ENCODE measurements around the gene RNF114. TPM values are rescaled to one million over a fixed set of nuclear protein-coding genes. Genes with fewer than 3 reads are reported as not detected.
A peak's percentile ranks its signal among the peaks of the same experiment; 100 is the strongest.

The RNF114 gene, protein sequence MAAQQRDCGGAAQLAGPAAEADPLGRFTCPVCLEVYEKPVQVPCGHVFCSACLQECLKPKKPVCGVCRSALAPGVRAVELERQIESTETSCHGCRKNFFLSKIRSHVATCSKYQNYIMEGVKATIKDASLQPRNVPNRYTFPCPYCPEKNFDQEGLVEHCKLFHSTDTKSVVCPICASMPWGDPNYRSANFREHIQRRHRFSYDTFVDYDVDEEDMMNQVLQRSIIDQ
- 10 to 100 TPM; 63.0 to 69.7 TPM for total RNA-seq
- polyA plus RNA-seq: 10 to 100 TPM; 37.6 to 57.1 TPM
- long read RNA-seq, donor 1, transcript RNF114-207 (4 exons, 2,006 nt): minor isoform, 8 of 45 reads
- long read RNA-seq, donor 1, transcript RNF114-201 (6 exons, 2,503 nt): major isoform, 24 of 45 reads
- long read RNA-seq, donor 1, partial matches to known transcripts: 9 of 45 reads
- long read RNA-seq, donor 1, other reads (novel, unspliced or antisense): 0 of 45 reads
- long read RNA-seq, donor 2, transcript RNF114-201 (6 exons, 2,503 nt): major isoform, 8 of 20 reads
- long read RNA-seq, donor 2, partial matches to known transcripts: 6 of 20 reads
- long read RNA-seq, donor 2, other reads (novel, unspliced or antisense): 0 of 20 reads
- long read RNA-seq, donor 3, transcript RNF114-201 (6 exons, 2,503 nt): major isoform, 7 of 14 reads
- long read RNA-seq, donor 3, partial matches to known transcripts: 0 of 14 reads
- long read RNA-seq, donor 3, other reads (novel, unspliced or antisense): 0 of 14 reads
- long read RNA-seq, donor 4, transcript RNF114-201 (6 exons, 2,503 nt): major isoform, 11 of 14 reads
- long read RNA-seq, donor 4, partial matches to known transcripts: 0 of 14 reads
- long read RNA-seq, donor 4, other reads (novel, unspliced or antisense): 0 of 14 reads
- long read RNA-seq, donor 5, transcript RNF114-207 (4 exons, 2,006 nt): minor isoform, 5 of 44 reads
- long read RNA-seq, donor 5, transcript RNF114-206 (2 exons, 565 nt): minor isoform, 5 of 44 reads
- long read RNA-seq, donor 5, transcript RNF114-201 (6 exons, 2,503 nt): major isoform, 32 of 44 reads
- long read RNA-seq, donor 5, partial matches to known transcripts: 0 of 44 reads
- long read RNA-seq, donor 5, other reads (novel, unspliced or antisense): 0 of 44 reads

DNA sequence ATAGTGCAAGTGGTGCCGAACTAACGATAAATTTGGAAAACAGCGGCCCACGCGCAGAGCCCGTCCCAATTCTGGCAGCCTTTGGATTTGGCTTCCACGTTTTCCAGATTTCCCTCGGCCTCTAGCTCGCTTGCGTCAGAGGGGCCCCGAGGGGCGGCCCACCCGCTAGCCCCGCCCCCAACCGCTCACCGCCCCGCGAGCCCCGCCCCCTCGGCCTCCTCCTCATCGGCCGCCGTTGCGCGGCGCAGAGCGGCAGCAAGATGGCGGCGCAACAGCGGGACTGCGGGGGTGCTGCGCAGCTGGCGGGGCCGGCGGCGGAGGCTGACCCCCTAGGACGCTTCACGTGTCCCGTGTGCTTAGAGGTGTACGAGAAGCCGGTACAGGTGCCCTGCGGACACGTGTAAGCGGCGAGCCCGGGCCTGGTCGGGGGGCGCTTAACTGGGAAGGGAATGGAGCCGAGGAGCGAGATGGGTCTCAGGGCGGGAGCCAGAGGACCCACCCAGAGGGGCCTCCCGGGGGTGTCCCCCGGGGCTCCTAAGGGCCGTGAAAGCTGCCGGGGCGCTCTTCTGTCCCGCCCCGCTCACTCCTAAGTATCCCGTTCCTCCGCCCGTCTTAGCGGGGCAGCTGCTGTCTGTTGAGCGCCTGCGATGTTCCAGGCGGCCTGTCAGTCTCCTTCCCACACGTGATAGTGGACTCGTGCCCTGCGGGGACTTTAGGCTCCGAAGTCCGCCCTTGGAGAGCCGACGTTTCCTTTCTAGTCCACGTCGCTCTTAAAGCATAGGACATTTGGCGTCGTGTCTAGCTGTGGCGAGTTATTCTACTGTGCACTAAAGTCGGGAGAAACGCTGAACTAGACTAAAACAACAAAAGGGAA, at the start of gene RNF114:
Gene RNF114, plus strand, starts transcription at position 245 of the 874 bp plus-strand sequence. Its CDS starts 16 bp downstream, at position 261.
- peak within 1 kb of the TSS; percentile 70 to 77 for H3K9ac ChIP-seq (ENCODE audit: insufficient read depth in 1 of 2, low read length in 2 of 2)
- ATAC-seq (ENCODE audit: insufficient read depth, low FRiP score) (peak; percentile 94), DNase-seq (peak; percentile 94 to 96 (median 95))
- peaks cover 0 to 10% (median 3%) of the 10 kb centered on the region in 4 donors for H3K36me3 ChIP-seq (ENCODE audit: control insufficient read depth in 4 of 4, insufficient read depth in 4 of 4, low read length in 4 of 4)
- H3K4me1 ChIP-seq (ENCODE audit: control insufficient read depth in 5 of 5, insufficient read depth in 5 of 5, low read length in 5 of 5): peaks cover 10 to 19% (median 13%) of the 10 kb centered on the region in 5 donors
- peak within 1 kb of the TSS; percentile 80 to 95 for H3K27ac ChIP-seq (ENCODE audit: low read depth in 1 of 2, low read length in 1 of 2)
- no peaks in the 10 kb centered on the region for H3K27me3 ChIP-seq (ENCODE audit: control insufficient read depth in 3 of 3, insufficient read depth in 3 of 3, low read length in 2 of 3)
- H3K4me3 ChIP-seq: peak within 1 kb of the TSS; percentile 83
- H3K9me3 ChIP-seq (ENCODE audit: control insufficient read depth in 4 of 4, insufficient read depth in 3 of 4, low read length in 3 of 4): no peaks in the 10 kb centered on the region
- TF ChIP-seq, protein P1, sequence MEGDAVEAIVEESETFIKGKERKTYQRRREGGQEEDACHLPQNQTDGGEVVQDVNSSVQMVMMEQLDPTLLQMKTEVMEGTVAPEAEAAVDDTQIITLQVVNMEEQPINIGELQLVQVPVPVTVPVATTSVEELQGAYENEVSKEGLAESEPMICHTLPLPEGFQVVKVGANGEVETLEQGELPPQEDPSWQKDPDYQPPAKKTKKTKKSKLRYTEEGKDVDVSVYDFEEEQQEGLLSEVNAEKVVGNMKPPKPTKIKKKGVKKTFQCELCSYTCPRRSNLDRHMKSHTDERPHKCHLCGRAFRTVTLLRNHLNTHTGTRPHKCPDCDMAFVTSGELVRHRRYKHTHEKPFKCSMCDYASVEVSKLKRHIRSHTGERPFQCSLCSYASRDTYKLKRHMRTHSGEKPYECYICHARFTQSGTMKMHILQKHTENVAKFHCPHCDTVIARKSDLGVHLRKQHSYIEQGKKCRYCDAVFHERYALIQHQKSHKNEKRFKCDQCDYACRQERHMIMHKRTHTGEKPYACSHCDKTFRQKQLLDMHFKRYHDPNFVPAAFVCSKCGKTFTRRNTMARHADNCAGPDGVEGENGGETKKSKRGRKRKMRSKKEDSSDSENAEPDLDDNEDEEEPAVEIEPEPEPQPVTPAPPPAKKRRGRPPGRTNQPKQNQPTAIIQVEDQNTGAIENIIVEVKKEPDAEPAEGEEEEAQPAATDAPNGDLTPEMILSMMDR (IDR thresholded peaks at IDR 0.05; ENCODE audit: control extremely low read depth, extremely low read depth): no peak
- WGBS, 2 donors: 0 to 1% methylated on average over 74 to 79 of the region's 79 CpGs

DNA sequence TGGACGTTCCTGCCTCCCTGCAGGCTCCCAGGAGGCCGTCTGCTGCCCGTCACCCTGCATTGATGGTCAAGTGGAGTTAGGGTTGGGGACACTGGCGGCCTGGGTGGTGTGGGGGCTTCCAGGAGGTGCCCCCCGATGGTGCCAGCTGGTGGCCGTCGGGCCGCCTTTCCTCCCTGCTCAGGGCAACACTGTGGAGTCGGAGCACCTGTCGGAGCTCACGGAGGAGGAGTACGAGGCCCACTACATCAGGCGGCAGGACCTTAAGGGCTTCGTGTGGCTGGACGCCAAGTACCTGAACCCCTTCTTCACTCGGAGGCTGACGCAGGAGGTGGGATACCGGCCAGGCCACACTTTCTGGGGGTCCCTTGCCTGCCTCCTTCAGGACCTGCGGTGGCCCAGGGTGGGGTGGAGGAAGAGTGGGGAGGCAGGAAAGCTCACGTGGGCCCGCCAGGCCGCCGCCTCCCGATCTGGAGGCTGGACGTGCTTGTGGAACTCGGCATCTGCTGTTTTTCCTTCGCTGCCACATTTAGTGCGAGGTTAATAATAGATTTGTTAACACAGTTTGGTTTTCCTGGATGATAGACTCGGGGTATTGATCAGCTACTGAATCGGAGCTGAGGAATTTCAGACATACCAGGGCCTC, 49.5 kb upstream of the RNF114 start:
- no peak for ATAC-seq (ENCODE audit: insufficient read depth, low FRiP score)
- Histone ChIP-seq H3K36me3 (ENCODE audit: control insufficient read depth in 4 of 4, insufficient read depth in 4 of 4, low read length in 4 of 4) (peaks cover 4 to 38% (median 20%) of the 10 kb centered on the region in 4 donors), H3K27ac (ENCODE audit: low read depth in 1 of 2, low read length in 1 of 2) (peak overlapping the region in 1 of 2 donors; percentile 74), H3K27me3 (ENCODE audit: control insufficient read depth in 3 of 3, insufficient read depth in 3 of 3, low read length in 2 of 3) (no peaks in the 10 kb centered on the region), H3K4me1 (ENCODE audit: control insufficient read depth in 5 of 5, insufficient read depth in 5 of 5, low read length in 5 of 5) (peaks cover 0 to 46% (median 27%) of the 10 kb centered on the region in 5 donors), H3K9me3 (ENCODE audit: control insufficient read depth in 4 of 4, insufficient read depth in 3 of 4, low read length in 3 of 4) (no peaks in the 10 kb centered on the region), H3K9ac (ENCODE audit: insufficient read depth in 1 of 2, low read length in 2 of 2) (no peak overlapping the region), H3K4me3 (no peak overlapping the region)
- WGBS, 2 donors: 79 to 89% methylated on average over 28 to 30 of the region's 30 CpGs
- TF ChIP-seq, protein P1 (IDR thresholded peaks at IDR 0.05; ENCODE audit: control extremely low read depth, extremely low read depth): no peak
- no peak for DNase-seq
